Keratinocyte (primary cell): Measurements from ENCODE around the gene GSN. TPM values are rescaled to one million over a fixed set of nuclear protein-coding genes. Genes with fewer than 3 reads are reported as not detected.

Experiments used
- DNase-seq: peaks from one replicate; pipeline ENCODE4 v3.0.0-alpha.2; 2011; ENCODE audit warnings: low read depth, missing footprints, low spot score
- FAIRE-seq: peaks from 2 replicates; lab custom pipeline; 2011; peaks lifted over from hg19 to GRCh38; lab: Jason Lieb, UNC
- H2AFZ ChIP-seq: 2 replicates; pipeline ENCODE4 v1.6.0; 2012; ENCODE audit warnings: low read length, control low read depth, inconsistent platforms; ENCODE audit not compliant: control insufficient read depth
- H3K27ac ChIP-seq: 2 replicates; pipeline ENCODE4 v1.5.1; 2011; ENCODE audit warnings: low read length; ENCODE audit not compliant: control insufficient read depth, insufficient read depth
- H3K27me3 ChIP-seq: 3 replicates; pipeline ENCODE4 v1.6.0; 2011; ENCODE audit warnings: low read length; ENCODE audit not compliant: control insufficient read depth, insufficient read depth; ENCODE audit errors: extremely low read depth
- H3K36me3 ChIP-seq, 2 experiments: 2 replicates in 1 of 2; 3 replicates in 1 of 2; pipeline ENCODE4 v1.5.1; 2011; ENCODE audit warnings: low read length in 2 of 2, mild to moderate bottlenecking in 1 of 2; ENCODE audit not compliant: control insufficient read depth in 2 of 2, insufficient read depth in 2 of 2; ENCODE audit errors: extremely low read depth in 1 of 2
- H3K4me1 ChIP-seq: 3 replicates; pipeline ENCODE4 v1.5.1; 2011; ENCODE audit warnings: low read length; ENCODE audit not compliant: control insufficient read depth, insufficient read depth; ENCODE audit errors: extremely low read depth
- H3K4me2 ChIP-seq: 3 replicates; pipeline ENCODE4 v1.6.0; 2011; ENCODE audit warnings: low read depth, low read length; ENCODE audit not compliant: control insufficient read depth, insufficient read depth; ENCODE audit errors: extremely low read depth
- H3K4me3 ChIP-seq, 3 experiments: fragments of 200-600 bp in 1 of 3; sonication (generic) in 1 of 3; 2 replicates in 2 of 3; 3 replicates in 1 of 3; pipeline ENCODE4 v1.5.1; 2011 to 2016; ENCODE audit warnings: low read length in 3 of 3, mild to moderate bottlenecking in 3 of 3, control low read depth in 2 of 3, inconsistent platforms in 1 of 3, low read depth in 1 of 3, mixed read lengths in 1 of 3, mixed run types in 1 of 3, moderate library complexity in 1 of 3; ENCODE audit not compliant: control insufficient read depth in 2 of 3, insufficient read depth in 2 of 3; ENCODE audit errors: extremely low read depth in 1 of 3
- H3K79me2 ChIP-seq: 2 replicates; pipeline ENCODE4 v1.6.0; 2012; ENCODE audit warnings: low read length; ENCODE audit not compliant: control insufficient read depth, insufficient read depth
- H3K9ac ChIP-seq: 3 replicates; pipeline ENCODE4 v1.6.0; 2011; ENCODE audit warnings: low read length; ENCODE audit not compliant: control insufficient read depth, insufficient read depth; ENCODE audit errors: extremely low read depth
- H3K9me1 ChIP-seq: 3 replicates; pipeline ENCODE4 v1.6.0; 2011; ENCODE audit warnings: low read length; ENCODE audit not compliant: control insufficient read depth, insufficient read depth; ENCODE audit errors: extremely low read depth
- H3K9me3 ChIP-seq: 2 replicates; pipeline ENCODE4 v1.5.1; 2012; ENCODE audit warnings: low read depth, low read length; ENCODE audit not compliant: control insufficient read depth
- H4K20me1 ChIP-seq: 3 replicates; pipeline ENCODE4 v1.6.0; 2011; ENCODE audit warnings: low read length; ENCODE audit not compliant: control insufficient read depth, insufficient read depth; ENCODE audit errors: extremely low read depth
- CTCF ChIP-seq, 3 experiments: IDR thresholded peaks in 1 of 3; conservative IDR thresholded peaks in 1 of 3; optimal IDR thresholded peaks in 1 of 3; 2 replicates in 2 of 3; 3 replicates in 1 of 3; pipeline versions ENCODE3 to v1.5.1; 2011; ENCODE audit warnings: low read length in 3 of 3, mild to moderate bottlenecking in 3 of 3, moderate library complexity in 2 of 3, control low read depth in 1 of 3, inconsistent platforms in 1 of 3; ENCODE audit not compliant: insufficient read depth in 2 of 3; ENCODE audit errors: extremely low read depth in 1 of 3
- EZH2 ChIP-seq: IDR thresholded peaks from one replicate; pipeline ENCODE4 v1.6.1; 2012; ENCODE audit warnings: inconsistent platforms, mild to moderate bottlenecking, low read length, moderate library complexity
- dilution Hi-C: fragments of 300-500 bp; cut with MboI; formaldehyde crosslinking; loops from one replicate; pipeline ENCODE4 v1.7.0; 2020; ENCODE audit warnings: low sequenced_read_pairs; ENCODE audit not compliant: extremely low pct_ligation_motif_present
- polyA plus RNA-seq, 5 experiments: library from polyadenylated mRNA; depleted of rRNA in 3 of 5; stranded (reverse) in 3 of 5; stranded (forward) in 1 of 5; unstranded in 1 of 5; fragments of >200 nt; gene quantifications; 1 replicate in 1 of 5; 2 replicates in 3 of 5; 3 replicates in 1 of 5; pipeline versions ENCODE4 v1.2.1 to v1.2.3, GENCODE V29; 2011 to 2012; ENCODE audit warnings: missing spikeins in 2 of 5, low read depth in 1 of 5, low replicate concordance in 1 of 5

Gene GSN
- polyA plus RNA-seq, 1 donor (not counting 4 experiments of a cell fraction or from before 2014, with no cell fraction given): 166 TPM

- dilution Hi-C loops: no loop called here
- Histone ChIP-seq H3K27me3 (no peaks in the 10 kb centered on the region), H4K20me1 (no peaks in the 10 kb centered on the region), H3K4me3 (no peak overlapping the region), H3K4me2 (no peak overlapping the region), H3K36me3 (peaks cover 3 to 9% of the 10 kb centered on the region in 2 experiments), H3K79me2 (no peaks in the 10 kb centered on the region), H3K9ac (no peak overlapping the region), H3K9me3 (no peaks in the 10 kb centered on the region), H3K27ac (no peak overlapping the region), H3K9me1 (no peaks in the 10 kb centered on the region), H3K4me1 (peaks cover 5% of the 10 kb centered on the region), H2AFZ (no peak overlapping the region)
- TF ChIP-seq CTCF (optimal IDR thresholded peaks at IDR 0.05 in 1 of 3, IDR thresholded peaks at IDR 0.05 in 1 of 3, conservative IDR thresholded peaks at IDR 0.05 in 1 of 3; ENCODE audit: extremely low read depth in 1 of 3, insufficient read depth in 2 of 3, low read length in 3 of 3) (no peak), EZH2 (no peak)
- FAIRE-seq (no peak), DNase-seq (no peak)
These were observed 72.9 kb downstream of the GSN start for GRCh38 chr9:121340676-121341392.

- Histone ChIP-seq H3K27me3 (no peaks in the 10 kb centered on the region), H4K20me1 (no peaks in the 10 kb centered on the region), H3K27ac (no peak overlapping the region), H3K79me2 (no peaks in the 10 kb centered on the region), H3K9me1 (no peaks in the 10 kb centered on the region), H3K9ac (no peak overlapping the region), H3K4me1 (no peaks in the 10 kb centered on the region), H2AFZ (no peak overlapping the region), H3K36me3 (peaks cover 7 to 21% of the 10 kb centered on the region in 2 experiments), H3K4me2 (no peak overlapping the region), H3K4me3 (no peak overlapping the region), H3K9me3 (no peaks in the 10 kb centered on the region)
- dilution Hi-C loops: no loop called here
- TF ChIP-seq CTCF (optimal IDR thresholded peaks at IDR 0.05 in 1 of 3, IDR thresholded peaks at IDR 0.05 in 1 of 3, conservative IDR thresholded peaks at IDR 0.05 in 1 of 3; ENCODE audit: extremely low read depth in 1 of 3, insufficient read depth in 2 of 3, low read length in 3 of 3) (no peak), EZH2 (no peak)
- FAIRE-seq (no peak), DNase-seq (no peak)
These were observed 76.2 kb downstream of the GSN start for GRCh38 chr9:121344184-121344583.
